Head of caudate nucleus (tissue), 42 donors: ENCODE results near the gene KIDINS220.
A peak's percentile ranks its signal among the peaks of the same experiment; 100 is the strongest.

Source experiments
- DNase-seq, 42 donors: peaks; one replicate each; pipeline versions ENCODE4 v3.0.0 to v3.0.0-alpha.2; 2020 to 2021; ENCODE audit warnings: mixed read lengths in 7 of 42
- intact Hi-C: fragments of 100-400 bp; cut with DNase I; formaldehyde crosslinking; loops from one replicate; pipeline ENCODE4 v1.15.0; 2022

Gene KIDINS220

GRCh38 chr2:8728305-8729015 is 109.0 kb downstream of the KIDINS220 start:
- intact Hi-C loops, result no loop called here
- DNase-seq, result no peak

GRCh38 chr2:8725838-8726237 is 111.6 kb downstream of the KIDINS220 start:
- intact Hi-C loops, result no loop called here
- DNase-seq, result peak in 1 of 42 donors; percentile 13

DNA sequence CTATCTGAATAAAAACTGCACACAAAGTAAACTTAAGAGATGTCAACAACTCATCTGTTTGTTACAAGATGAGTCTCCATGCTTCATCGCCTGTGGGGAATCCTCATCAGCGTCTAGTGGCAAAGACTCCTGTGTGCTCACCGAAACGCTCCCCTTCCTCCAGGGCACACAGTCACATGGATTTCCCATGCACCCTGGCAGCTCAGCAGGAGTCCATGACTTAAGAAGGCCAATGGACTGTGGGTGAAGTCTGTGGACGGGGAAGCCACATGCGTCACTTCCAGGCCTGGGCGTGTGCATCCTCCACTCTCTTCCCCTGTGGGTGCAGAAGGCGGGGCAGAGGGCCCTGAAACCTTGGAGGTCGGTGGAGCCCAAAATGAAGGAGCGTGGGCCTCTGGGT is 114.4 kb downstream of the KIDINS220 start:
- DNase-seq, result peak in 1 of 42 donors; percentile 33
- intact Hi-C loops, result no loop called here

GRCh38 chr2:8721410-8721809 is 116.0 kb downstream of the KIDINS220 start:
- intact Hi-C loops, result no loop called here
- no peak for DNase-seq

GRCh38 chr2:8720741-8721140 is 116.7 kb downstream of the KIDINS220 start:
- intact Hi-C loops, result no loop called here
- DNase-seq, result no peak

DNA sequence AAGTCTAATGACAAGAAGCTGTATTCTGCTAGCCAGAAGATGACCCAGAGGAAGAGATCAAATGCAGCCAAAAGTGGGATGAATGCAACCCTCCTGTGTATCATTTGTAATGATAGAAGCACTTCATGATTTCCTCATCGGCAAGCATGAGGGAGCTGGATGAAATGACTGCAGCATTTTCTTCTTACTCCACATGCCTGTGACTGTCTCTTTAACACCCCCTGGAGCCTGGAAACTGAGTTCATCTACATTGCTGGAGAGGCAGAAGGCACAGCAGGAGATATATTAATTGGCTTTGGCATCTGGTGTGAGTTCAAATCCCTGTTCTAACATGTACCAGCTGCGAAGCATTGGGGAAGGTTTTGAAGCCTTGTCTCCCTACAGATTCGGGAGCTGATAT is 117.9 kb downstream of the KIDINS220 start:
- intact Hi-C loops, result no loop called here
- DNase-seq, result no peak

DNA sequence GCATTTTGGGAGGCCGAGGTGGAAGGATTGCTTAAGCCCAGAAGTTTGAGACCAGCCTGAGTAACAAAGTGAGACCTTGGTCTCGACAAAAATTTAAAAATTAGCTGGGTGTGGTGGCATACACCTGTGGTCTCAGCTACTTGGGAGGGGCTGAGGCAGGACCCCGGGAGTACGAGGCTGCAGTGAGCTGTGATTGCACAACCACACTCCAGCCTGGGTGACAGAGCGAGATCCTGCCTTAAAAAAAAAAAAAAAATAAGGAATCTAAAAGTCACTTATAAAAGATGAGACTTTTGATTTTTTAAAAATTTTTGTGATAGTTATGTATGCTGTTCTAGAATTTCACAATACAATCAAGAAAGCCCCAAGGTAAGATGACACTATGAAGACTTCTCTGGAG is 122.4 kb downstream of the KIDINS220 start:
- intact Hi-C loops, result no loop called here
- peak in 1 of 42 donors; percentile 32 for DNase-seq

DNA sequence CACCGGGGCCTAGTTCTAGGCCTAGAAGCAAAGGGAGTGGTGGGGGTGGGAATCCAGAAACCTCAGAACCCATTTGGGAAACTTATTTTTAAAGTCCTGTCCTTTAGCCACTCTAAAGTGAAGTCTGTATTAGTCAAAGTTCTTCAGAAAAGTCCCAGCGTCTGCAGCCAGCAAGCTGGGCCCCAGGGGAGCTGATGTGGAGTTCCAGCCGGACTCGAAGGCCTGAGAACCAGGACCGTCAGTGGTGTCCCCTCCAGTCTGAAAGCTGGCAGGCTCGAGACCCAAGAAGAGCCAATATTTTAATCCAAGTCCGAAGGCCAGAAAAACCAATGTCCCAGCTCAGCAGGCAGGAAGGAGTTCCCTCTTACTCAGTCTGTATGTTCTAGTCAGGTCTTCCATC is 123.1 kb downstream of the KIDINS220 start:
- intact Hi-C loops, result no loop called here
- DNase-seq, result peak in 1 of 42 donors; percentile 27

DNA sequence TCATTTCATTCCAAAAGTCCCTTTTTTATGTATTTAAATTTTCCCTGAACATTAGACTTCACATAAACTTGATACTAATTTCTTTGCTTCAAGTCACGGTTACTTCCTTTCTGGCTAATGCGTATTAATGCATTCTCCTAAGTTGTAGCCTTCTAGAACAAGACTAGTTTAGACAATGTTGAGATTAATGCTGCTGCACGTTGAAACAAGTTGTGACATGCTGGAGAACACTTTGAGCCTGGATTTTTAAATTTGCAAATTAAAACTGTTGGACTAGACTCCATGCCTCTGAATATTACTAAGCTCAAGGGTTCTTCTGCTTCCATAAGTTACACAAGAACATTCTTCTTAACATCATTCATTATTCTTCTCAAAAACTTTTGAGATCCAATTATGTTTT is 126.5 kb downstream of the KIDINS220 start:
- intact Hi-C loops, result no loop called here

GRCh38 chr2:8709611-8710010 is 127.8 kb downstream of the KIDINS220 start:
- intact Hi-C loops, result no loop called here

More for the DNA sequence above, 126.5 kb downstream of the KIDINS220 start:
- no peak for DNase-seq

GRCh38 chr2:8704906-8705305 is 132.5 kb downstream of the KIDINS220 start:
- DNase-seq, result peak in 1 of 42 donors; percentile 27
- intact Hi-C loops, result no loop called here

More at GRCh38 chr2:8709611-8710010, 127.8 kb downstream of the KIDINS220 start:
- DNase-seq, result no peak

- intact Hi-C loops, result no loop called here
- DNase-seq, result peak in 5 of 42 donors; percentile 2 to 50 (median 16)
Observed at GRCh38 chr2:8701681-8702379, 135.6 kb downstream of the KIDINS220 start.

- peak in 1 of 42 donors; percentile 5 for DNase-seq
- intact Hi-C loops, result loop anchor here (10.0 kb wide), 1 partner anchor 55 kb away; no protein-coding TSS in a partner anchor
Observed at GRCh38 chr2:8699839-8700238, 137.6 kb downstream of the KIDINS220 start.

GRCh38 chr2:8697190-8697589 is 140.2 kb downstream of the KIDINS220 start:
- DNase-seq, result peak in 1 of 42 donors; percentile 28
- intact Hi-C loops, result loop anchor here (10.0 kb wide), 1 partner anchor 58 kb away; no protein-coding TSS in a partner anchor

DNA sequence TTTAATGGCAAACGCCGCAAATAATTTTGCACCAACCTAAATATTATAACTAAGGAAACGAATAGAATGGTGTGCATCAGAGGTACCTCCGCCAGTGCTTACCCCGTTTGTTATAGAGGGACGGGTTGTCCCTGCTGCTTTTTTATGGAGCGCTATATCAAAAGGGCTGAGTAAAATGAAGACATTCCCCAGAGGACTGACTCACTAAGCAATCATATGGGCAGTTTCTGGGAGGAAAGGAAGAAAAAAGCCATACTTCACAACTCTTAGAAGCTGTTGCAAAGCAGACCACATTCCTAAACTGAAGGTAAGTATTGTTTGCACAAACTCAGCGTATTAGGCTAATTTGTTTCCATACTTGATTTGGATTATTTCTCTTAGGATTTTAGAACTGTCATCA is 142.7 kb downstream of the KIDINS220 start:
- intact Hi-C loops, result loop anchor here (10.0 kb wide), 1 partner anchor 60 kb away; no protein-coding TSS in a partner anchor
- DNase-seq, result peak in 1 of 42 donors; percentile 27

- intact Hi-C loops, result loop anchor here (10.0 kb wide), 1 partner anchor 62 kb away; no protein-coding TSS in a partner anchor
Observed at GRCh38 chr2:8693157-8693821, 144.1 kb downstream of the KIDINS220 start.

DNA sequence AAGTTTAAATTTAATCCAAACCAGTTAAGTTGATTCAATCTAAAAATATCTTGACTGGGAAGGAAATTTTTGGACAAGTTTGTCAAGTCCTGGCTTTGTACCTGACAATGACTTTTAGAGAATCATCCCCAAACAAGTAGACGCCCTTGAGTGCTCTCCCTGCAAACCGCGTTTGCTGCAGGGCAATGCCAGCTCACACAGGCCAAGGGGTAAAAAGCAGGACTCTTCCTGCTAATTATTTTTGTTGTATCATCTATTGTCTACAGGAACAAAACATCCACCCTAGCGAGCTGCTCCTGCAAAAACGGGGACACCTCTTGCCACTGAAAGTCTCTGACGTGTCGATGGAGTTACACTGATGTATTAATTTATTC is 144.6 kb downstream of the KIDINS220 start:
- intact Hi-C loops, result loop anchor here (10.0 kb wide), 1 partner anchor 62 kb away; no protein-coding TSS in a partner anchor
- DNase-seq, result no peak

More at GRCh38 chr2:8693157-8693821, 144.1 kb downstream of the KIDINS220 start:
- peak in 36 of 42 donors; percentile 33 to 82 (median 62) for DNase-seq

DNA sequence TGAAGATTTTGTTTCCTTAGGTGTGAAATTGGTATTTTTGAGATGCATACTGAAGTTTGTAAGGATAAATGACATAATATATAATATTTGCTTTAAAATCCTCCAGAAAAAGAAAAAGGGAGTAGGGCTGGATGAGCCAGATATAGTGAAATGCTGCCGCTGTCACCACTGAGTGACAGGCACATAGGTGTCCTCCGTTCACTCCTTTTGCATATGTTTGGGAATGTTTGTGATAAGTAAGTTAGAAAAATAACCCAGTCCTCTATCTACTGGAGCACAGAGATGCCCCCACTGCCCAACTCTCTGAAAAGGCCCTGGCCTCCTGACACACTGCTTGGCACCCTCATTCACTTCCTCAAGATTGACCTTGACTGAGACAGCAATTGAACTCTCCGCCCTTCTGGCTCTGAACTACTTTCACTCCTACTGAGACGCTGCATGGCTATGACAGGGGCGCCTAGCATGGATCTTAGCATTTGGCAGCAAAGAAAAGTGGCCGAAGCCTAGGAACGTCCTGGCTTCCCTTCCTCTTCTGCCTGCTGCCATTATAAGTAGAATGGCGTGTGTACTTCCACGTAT is 145.5 kb downstream of the KIDINS220 start:
- peak in 1 of 42 donors; percentile 36 for DNase-seq
- intact Hi-C loops, result loop anchor here (10.0 kb wide), 1 partner anchor 63 kb away; no protein-coding TSS in a partner anchor
